ENCODE data around the gene PDLIM7. TPM values are rescaled to one million over a fixed set of nuclear protein-coding genes. Genes with fewer than 3 reads are reported as not detected.

Gene PDLIM7
- total and polyA plus RNA-seq, 2 of the 8 experiments (the other 6 are each of a cell fraction or from before 2014, with no cell fraction given) = 67.3 to 94.2 TPM

- no peak for TF ChIP-seq BCL11A (IDR thresholded peaks at IDR 0.05; ENCODE audit: low read depth in 2 of 2, low read length in 2 of 2)
- no peak for TF ChIP-seq KDM5A (IDR thresholded peaks at IDR 0.05; ENCODE audit: low read length)
- no peak for TF ChIP-seq POLR2AphosphoS5 (IDR thresholded peaks at IDR 0.05; ENCODE audit: low read depth, low read length)
- peak; percentile 83 to 90 for TF ChIP-seq RAD21 (IDR thresholded peaks at IDR 0.05 in 1 of 2, conservative IDR thresholded peaks at IDR 0.05 in 1 of 2; ENCODE audit: low read depth in 2 of 2, low read length in 2 of 2)
- no peak for TF ChIP-seq KDM4A (IDR thresholded peaks at IDR 0.05; ENCODE audit: low read depth, low read length, severe bottlenecking)
- TF ChIP-seq CREB1 (IDR thresholded peaks at IDR 0.05) = peak; percentile 61
- no peak for TF ChIP-seq CHD7 (IDR thresholded peaks at IDR 0.05; ENCODE audit: insufficient replicate concordance, low read length)
- TF ChIP-seq TBP (IDR thresholded peaks at IDR 0.05; ENCODE audit: low read depth, low read length) = no peak
- no peak for TF ChIP-seq SAP30 (IDR thresholded peaks at IDR 0.05; ENCODE audit: insufficient read depth, insufficient replicate concordance, low read length)
- TF ChIP-seq CHD2 (IDR thresholded peaks at IDR 0.05; ENCODE audit: low read length) = 0 out of 2 replicates have a peak, but pooled peaks have one; percentile 29
Measured at GRCh38 chr5:177500685-177501522, 3.5 kb upstream of the PDLIM7 start (continued).

Measured in H1 (cell line).